HEK293T (cell line): ENCODE measurements around the gene POLDIP3.
"Not testable (repeated sequence)": the region's sequence is repeated elsewhere in the genome, so short reads cannot be mapped to it uniquely, and the experiment has no call there.

Experiments
- ARNT ChIP-seq: fragments of 450-650 bp; IDR thresholded peaks from 2 replicates; pipeline ENCODE4 v1.6.1; 2017; ENCODE audit warnings: mild to moderate bottlenecking
- BHLHE40 ChIP-seq: fragments of 450-650 bp; IDR thresholded peaks from 2 replicates; pipeline ENCODE4 v1.6.1; 2016; ENCODE audit warnings: mild to moderate bottlenecking, moderate library complexity, borderline replicate concordance
- ELF4 ChIP-seq: fragments of 450-650 bp; IDR thresholded peaks from 2 replicates; pipeline ENCODE4 v1.6.1; 2017; ENCODE audit warnings: antibody characterized with exemption
- FOXA1 ChIP-seq: fragments of 450-650 bp; IDR thresholded peaks from 2 replicates; pipeline ENCODE4 v1.6.1; 2016; ENCODE audit warnings: mild to moderate bottlenecking
- FOXK2 ChIP-seq: fragments of 450-650 bp; IDR thresholded peaks from 2 replicates; pipeline ENCODE4 v1.6.1; 2016; ENCODE audit warnings: mild to moderate bottlenecking
- HDGF ChIP-seq: fragments of 450-650 bp; IDR thresholded peaks from 2 replicates; pipeline ENCODE4 v1.6.1; 2017; ENCODE audit warnings: antibody characterized with exemption, borderline replicate concordance
- SP1 ChIP-seq: fragments of 450-650 bp; IDR thresholded peaks from 2 replicates; pipeline ENCODE4 v1.6.1; 2017
- TARDBP ChIP-seq: fragments of 450-650 bp; IDR thresholded peaks from 2 replicates; pipeline ENCODE4 v1.6.1; 2016

GRCh38 chr22:42577141-42577540 lies 37.5 kb downstream of the POLDIP3 start:
- not testable (repeated sequence) for TF ChIP-seq ELF4, SP1, BHLHE40, FOXA1, HDGF, TARDBP, FOXK2, ARNT
